G401.6 (cell line): ENCODE results near the gene BMPR2.
"Not testable (repeated sequence)": the region's sequence is repeated elsewhere in the genome, so short reads cannot be mapped to it uniquely, and the experiment has no call there.

Experiments
- FAIRE-seq: peaks from 2 replicates; lab custom pipeline; 2012; peaks lifted over from hg19 to GRCh38; lab: Jason Lieb, UNC

Gene BMPR2

GRCh38 chr2:202452744-202453143, 76.6 kb downstream of the BMPR2 start:
- no peak for FAIRE-seq

- FAIRE-seq, result no peak
Observed at GRCh38 chr2:202454536-202454935, 78.4 kb downstream of the BMPR2 start.

GRCh38 chr2:202455114-202455513, 79.0 kb downstream of the BMPR2 start:
- FAIRE-seq, result no peak

GRCh38 chr2:202460119-202460518, 84.0 kb downstream of the BMPR2 start:
- no peak for FAIRE-seq

- no peak for FAIRE-seq
Observed at GRCh38 chr2:202479090-202479489, 103.0 kb downstream of the BMPR2 start.

GRCh38 chr2:202479610-202480009, 103.5 kb downstream of the BMPR2 start:
- FAIRE-seq, result peak; percentile 42

GRCh38 chr2:202486351-202486750, 110.2 kb downstream of the BMPR2 start:
- no peak for FAIRE-seq

GRCh38 chr2:202488671-202489070, 112.5 kb downstream of the BMPR2 start:
- FAIRE-seq, result no peak

GRCh38 chr2:202490479-202490878, 114.4 kb downstream of the BMPR2 start:
- no peak for FAIRE-seq

- peak; percentile 17 for FAIRE-seq
Observed at GRCh38 chr2:202491514-202491913, 115.4 kb downstream of the BMPR2 start.

GRCh38 chr2:202494300-202495229, 118.4 kb downstream of the BMPR2 start:
- FAIRE-seq, result no peak

- no peak for FAIRE-seq
Observed at GRCh38 chr2:202495230-202495604, 119.1 kb downstream of the BMPR2 start.

GRCh38 chr2:202496835-202497472, 120.8 kb downstream of the BMPR2 start:
- FAIRE-seq, result not testable (repeated sequence)

GRCh38 chr2:202497473-202497866, 121.3 kb downstream of the BMPR2 start:
- not testable (repeated sequence) for FAIRE-seq

- FAIRE-seq, result not testable (repeated sequence)
Observed at GRCh38 chr2:202499841-202500240, 123.7 kb downstream of the BMPR2 start.

GRCh38 chr2:202503276-202503675, 127.1 kb downstream of the BMPR2 start:
- FAIRE-seq, result not testable (repeated sequence)

GRCh38 chr2:202508686-202509085, 132.6 kb downstream of the BMPR2 start:
- no peak for FAIRE-seq

- no peak for FAIRE-seq
Observed at GRCh38 chr2:202510911-202511310, 134.8 kb downstream of the BMPR2 start.

GRCh38 chr2:202512176-202512575, 136.0 kb downstream of the BMPR2 start:
- no peak for FAIRE-seq

- FAIRE-seq, result no peak
Observed at GRCh38 chr2:202514732-202515131, 138.6 kb downstream of the BMPR2 start.

GRCh38 chr2:202519453-202519852, 143.3 kb downstream of the BMPR2 start:
- peak; percentile 28 for FAIRE-seq

- FAIRE-seq, result no peak
Observed at GRCh38 chr2:202521470-202521869, 145.3 kb downstream of the BMPR2 start.

- FAIRE-seq, result no peak
Observed at GRCh38 chr2:202529389-202529788, 153.3 kb downstream of the BMPR2 start.

GRCh38 chr2:202530038-202530437, 153.9 kb downstream of the BMPR2 start:
- FAIRE-seq, result no peak
